HG02973 (cell line): ENCODE data around the gene ODAD2.

ENCODE experiments used
- ATAC-seq: cut with Tn5 transposase; IDR thresholded peaks from one replicate; pipeline ENCODE4 v1.9.1; 2021; ENCODE audit warnings: moderate library complexity; ENCODE audit not compliant: unreplicated experiment

The ODAD2 gene

DNA sequence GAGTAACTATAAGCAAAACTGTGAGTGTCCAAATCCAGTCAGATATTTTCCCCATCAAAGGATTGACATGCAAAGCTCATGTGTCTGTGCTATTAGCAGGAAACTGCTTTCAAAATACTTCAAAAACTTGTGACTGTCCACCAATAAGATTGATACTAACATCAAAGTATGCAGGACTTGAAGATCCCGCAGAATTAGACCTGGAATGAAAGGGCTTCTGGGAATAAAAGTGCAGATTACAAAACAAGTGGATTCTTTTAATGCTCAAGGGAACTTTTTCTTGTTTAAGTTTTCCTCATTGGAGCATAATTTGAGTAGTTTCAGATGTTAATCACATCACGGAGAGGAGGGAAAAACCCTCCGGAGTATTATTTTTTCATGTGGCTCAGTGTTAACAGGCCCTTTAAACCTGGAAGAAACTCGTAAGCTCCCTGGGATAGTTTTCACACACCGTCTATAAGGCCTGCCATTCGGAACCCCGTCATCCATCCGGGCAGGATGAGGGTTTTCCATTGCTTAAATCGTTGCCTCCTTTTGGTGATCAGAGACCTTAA is 219.3 kb downstream of the ODAD2 start:
- ATAC-seq: no peak

DNA sequence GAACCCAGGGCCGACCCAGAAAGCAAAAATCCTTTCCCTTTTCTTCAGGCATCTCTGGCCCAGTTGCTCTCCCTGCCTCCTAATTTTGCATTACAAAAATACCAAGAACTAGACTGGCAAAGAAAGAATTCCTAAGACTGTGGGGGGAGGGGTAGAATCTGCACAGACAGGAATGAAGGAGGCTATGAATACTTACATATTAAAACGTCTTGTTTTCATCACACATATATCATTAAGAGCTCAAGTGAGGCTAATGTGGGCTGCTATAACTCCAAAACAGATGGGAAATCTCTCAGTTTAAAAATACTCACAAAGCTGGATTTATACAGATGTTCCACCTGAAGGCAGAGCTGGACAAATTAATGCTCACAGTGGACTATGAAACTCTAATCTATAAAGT is 224.0 kb downstream of the ODAD2 start:
- no peak for ATAC-seq

DNA sequence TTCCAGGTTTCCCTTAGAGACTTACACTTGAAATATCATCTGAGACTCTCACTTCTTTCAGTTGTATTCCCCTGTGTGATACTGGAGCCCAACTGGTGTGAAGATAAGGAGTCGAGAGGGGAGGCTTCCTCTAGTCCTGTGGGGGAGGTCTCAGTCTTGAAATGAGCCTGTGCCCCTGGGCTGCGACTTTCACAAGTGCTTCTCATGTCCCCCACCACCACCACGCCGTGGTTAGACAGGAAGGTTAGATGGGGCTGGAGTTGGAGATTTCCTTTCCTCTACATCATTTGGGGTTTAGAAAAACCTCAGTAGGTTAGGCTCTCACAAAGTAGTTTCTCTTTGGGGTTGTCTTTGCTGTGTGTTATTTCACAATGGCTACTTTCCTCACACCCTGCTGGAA is 227.6 kb downstream of the ODAD2 start:
- ATAC-seq: no peak

DNA sequence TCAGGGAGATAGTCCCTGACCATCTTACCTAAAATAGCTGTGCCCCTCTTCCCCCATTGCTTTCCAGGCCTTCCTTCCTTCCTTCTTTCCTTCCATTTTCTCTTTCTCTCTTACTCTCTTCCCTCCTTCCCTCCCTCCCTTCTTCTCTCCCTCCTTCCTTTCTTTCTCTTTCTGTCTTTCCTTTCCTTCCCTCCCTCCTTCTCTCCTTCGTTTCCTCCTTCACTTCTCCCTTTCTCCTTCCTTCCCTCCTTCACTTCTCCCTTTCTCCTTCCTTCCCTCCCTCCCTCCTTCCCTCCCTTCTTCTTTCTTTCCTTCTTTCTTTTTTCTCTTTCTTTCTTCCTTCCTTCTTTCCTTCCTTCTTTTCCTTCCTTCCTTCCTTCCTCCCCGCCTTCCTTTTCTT is 228.7 kb downstream of the ODAD2 start:
- ATAC-seq: no peak
